ENCODE data around the gene ZNF638.
"Not testable (repeated sequence)": the region's sequence is repeated elsewhere in the genome, so short reads cannot be mapped to it uniquely, and the experiment has no call there.

The ZNF638 gene

GRCh38 chr2:71423817-71424420 lies 92.3 kb downstream of the ZNF638 start:
- no peak for TF ChIP-seq CTCF (IDR thresholded peaks at IDR 0.05; ENCODE audit: control insufficient read depth, insufficient read depth, low read depth, low read length, missing control alignments)
- no peak for DNase-seq (ENCODE audit: low read depth)
- no peak overlapping the region for H3K4me3 ChIP-seq (ENCODE audit: control insufficient read depth, low read depth, low read length)

- TF ChIP-seq CTCF (IDR thresholded peaks at IDR 0.05; ENCODE audit: control insufficient read depth, insufficient read depth, low read depth, low read length, missing control alignments): no peak
- H3K4me3 ChIP-seq (ENCODE audit: control insufficient read depth, low read depth, low read length): no peak overlapping the region
- DNase-seq (ENCODE audit: low read depth): no peak
Observed at GRCh38 chr2:71426721-71427120, 95.1 kb downstream of the ZNF638 start.

GRCh38 chr2:71428472-71429383 lies 97.1 kb downstream of the ZNF638 start:
- TF ChIP-seq CTCF (IDR thresholded peaks at IDR 0.05; ENCODE audit: control insufficient read depth, insufficient read depth, low read depth, low read length, missing control alignments): no peak
- H3K4me3 ChIP-seq (ENCODE audit: control insufficient read depth, low read depth, low read length): no peak overlapping the region
- DNase-seq (ENCODE audit: low read depth): no peak

DNA sequence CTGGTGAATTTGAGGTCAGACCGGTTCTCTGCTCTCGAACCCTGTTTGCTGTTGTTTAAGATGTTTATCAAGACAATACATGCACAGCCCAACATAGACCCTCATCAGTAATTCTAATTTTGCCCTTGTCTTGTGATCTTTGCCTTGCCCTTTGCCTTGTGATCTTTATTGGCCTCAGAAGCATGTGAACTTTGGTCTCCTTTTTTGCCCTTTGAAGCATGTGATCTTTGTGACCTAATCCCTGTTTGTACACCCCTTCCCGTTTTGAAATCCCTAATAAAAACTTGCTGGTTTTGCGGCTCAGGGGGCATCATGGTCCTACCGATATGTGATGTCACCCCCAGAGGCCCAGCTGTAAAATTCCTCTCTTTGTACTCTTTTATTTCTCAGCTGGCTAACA lies 113.6 kb downstream of the ZNF638 start:
- H3K4me3 ChIP-seq (ENCODE audit: control insufficient read depth, low read depth, low read length); DNase-seq (ENCODE audit: low read depth): not testable (repeated sequence)

DNA sequence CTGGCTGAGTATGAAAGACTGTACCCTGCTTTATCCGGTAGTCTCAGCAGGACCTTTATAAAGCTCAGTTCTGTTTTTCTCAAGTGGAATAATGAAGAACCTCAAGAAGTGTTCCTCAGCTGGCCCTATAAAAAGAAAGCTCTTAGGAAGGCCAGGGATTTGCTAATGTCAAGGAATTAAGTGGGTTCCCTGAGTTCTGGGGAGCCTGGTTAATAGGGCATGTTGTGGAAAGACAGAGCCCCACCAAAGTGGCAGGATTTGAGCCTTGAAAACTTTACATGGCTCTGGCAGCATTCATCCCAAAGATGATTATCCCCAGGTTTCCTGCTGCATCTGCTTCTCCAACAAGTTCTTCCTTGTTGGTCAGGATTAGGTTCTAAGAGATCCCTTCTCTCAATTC lies 114.9 kb downstream of the ZNF638 start:
- no peak for DNase-seq (ENCODE audit: low read depth)
- no peak for TF ChIP-seq CTCF (IDR thresholded peaks at IDR 0.05; ENCODE audit: control insufficient read depth, insufficient read depth, low read depth, low read length, missing control alignments)
- H3K4me3 ChIP-seq (ENCODE audit: control insufficient read depth, low read depth, low read length): no peak overlapping the region

DNA sequence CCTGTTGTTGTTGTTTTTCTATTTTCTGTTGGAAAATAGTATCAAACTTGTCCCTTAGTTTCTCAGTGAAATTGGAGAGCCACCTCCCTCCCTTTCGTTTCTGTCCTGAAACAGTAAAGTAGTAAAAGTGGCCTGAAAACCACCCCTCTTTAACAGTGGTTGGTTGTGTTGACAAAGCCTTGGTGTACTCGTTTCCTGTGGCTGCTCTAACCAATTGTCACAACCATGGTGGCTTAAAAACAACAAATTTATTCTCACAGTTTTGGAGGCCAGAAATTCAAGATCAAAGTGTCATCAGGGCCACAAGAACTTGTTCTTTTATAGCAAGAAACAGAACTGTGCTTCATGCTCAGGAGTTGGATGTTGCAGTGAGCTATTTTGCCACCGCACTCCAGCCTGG lies 117.8 kb downstream of the ZNF638 start:
- DNase-seq (ENCODE audit: low read depth): no peak

More for the DNA sequence above, 117.8 kb downstream of the ZNF638 start:
- no peak for TF ChIP-seq CTCF (IDR thresholded peaks at IDR 0.05; ENCODE audit: control insufficient read depth, insufficient read depth, low read depth, low read length, missing control alignments)
- no peak overlapping the region for H3K4me3 ChIP-seq (ENCODE audit: control insufficient read depth, low read depth, low read length)

Measured in AG09309 (cell line).